D721Med (cell line): ENCODE measurements around the gene CAPRIN2.

ENCODE experiments used
- DNase-seq: peaks from one replicate; pipeline ENCODE4 v3.0.0; 2011; ENCODE audit warnings: low spot score; ENCODE audit not compliant: insufficient read length
- FAIRE-seq: peaks from 2 replicates; lab custom pipeline; 2011; peaks lifted over from hg19 to GRCh38; lab: Jason Lieb, UNC
- CTCF ChIP-seq: IDR thresholded peaks from 2 replicates; pipeline ENCODE4 v1.5.1; 2012; ENCODE audit warnings: mild to moderate bottlenecking, control low read depth; ENCODE audit not compliant: insufficient read depth; ENCODE audit errors: missing control alignments

CAPRIN2 gene

DNA sequence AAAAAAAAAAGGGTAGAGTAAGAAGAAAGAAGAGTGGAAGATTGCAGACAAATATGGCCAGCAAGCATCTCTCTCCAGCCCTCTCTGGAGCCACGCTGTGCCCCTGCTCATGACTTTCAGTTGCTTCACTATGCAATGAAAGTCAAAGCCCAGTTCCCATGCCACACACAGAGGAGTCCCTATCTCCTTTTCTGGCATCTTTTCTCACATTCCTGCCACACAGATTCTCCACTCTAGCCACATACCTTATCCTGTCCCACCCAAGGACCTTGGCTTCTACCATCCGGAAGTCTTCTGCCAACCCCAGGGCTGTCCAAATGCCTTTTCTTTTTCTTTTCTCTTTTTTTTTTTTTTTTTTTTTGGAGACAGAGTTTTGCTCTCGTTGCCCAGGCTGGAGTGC lies 39.3 kb upstream of the CAPRIN2 start:
- FAIRE-seq (no peak), DNase-seq (no peak)
- no peak for TF ChIP-seq CTCF

GRCh38 chr12:30792648-30793499 lies 38.1 kb upstream of the CAPRIN2 start:
- DNase-seq: no peak
- FAIRE-seq: no peak
- TF ChIP-seq CTCF: no peak

GRCh38 chr12:30792085-30792484 lies 37.3 kb upstream of the CAPRIN2 start:
- DNase-seq (no peak), FAIRE-seq (no peak)
- TF ChIP-seq CTCF: no peak

DNA sequence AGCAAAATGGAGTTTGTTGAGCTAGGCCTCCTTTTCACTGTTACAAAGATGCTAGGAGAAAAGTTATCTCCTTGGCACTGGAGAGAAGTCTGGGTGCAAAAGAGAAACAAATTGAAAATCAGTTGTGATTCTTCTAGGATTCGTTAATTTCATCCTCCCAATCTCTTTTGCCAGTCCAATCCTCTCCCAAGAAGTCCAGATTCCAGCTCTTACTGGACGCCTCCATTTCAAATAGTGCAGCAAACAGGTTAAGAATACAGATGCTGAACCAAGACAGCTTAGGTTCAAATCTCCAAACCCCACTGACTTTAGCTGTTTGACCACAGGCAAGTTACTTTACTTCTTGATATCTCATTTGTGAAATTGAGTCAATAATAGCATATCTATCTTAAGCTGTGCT lies 34.0 kb upstream of the CAPRIN2 start:
- no peak for TF ChIP-seq CTCF
- FAIRE-seq (no peak), DNase-seq (no peak)

GRCh38 chr12:30785630-30786029 lies 30.9 kb upstream of the CAPRIN2 start:
- no peak for FAIRE-seq
- DNase-seq: no peak
- TF ChIP-seq CTCF: no peak

GRCh38 chr12:30784508-30784907 lies 29.8 kb upstream of the CAPRIN2 start:
- DNase-seq (no peak), FAIRE-seq (no peak)
- no peak for TF ChIP-seq CTCF

- FAIRE-seq (no peak), DNase-seq (no peak)
- no peak for TF ChIP-seq CTCF
Measured at GRCh38 chr12:30783946-30784345, 29.2 kb upstream of the CAPRIN2 start.
